Lower lobe of right lung (tissue), 2 donors: ENCODE measurements around the gene PUS1. TPM values are rescaled to one million over a fixed set of nuclear protein-coding genes. Genes with fewer than 3 reads are reported as not detected.

Source experiments
- ATAC-seq, 2 donors: fragments of 200-7000 bp; cut with Tn5 transposase; one replicate each; pipeline ENCODE4 v1.9.1; 2020 to 2022; ENCODE audit warnings: mild to moderate bottlenecking in 2 of 2, moderate library complexity in 2 of 2
- DNase-seq: peaks from one replicate; pipeline ENCODE4 v3.0.0-alpha.2; 2020
- H3K27ac ChIP-seq: fragments of 200-600 bp; one replicate; pipeline ENCODE4 v1.8.0; 2022
- H3K27me3 ChIP-seq: fragments of 200-600 bp; one replicate; pipeline ENCODE4 v1.8.0; 2022; ENCODE audit warnings: low read depth
- H3K36me3 ChIP-seq: fragments of 200-600 bp; one replicate; pipeline ENCODE4 v1.8.0; 2022; ENCODE audit warnings: mild to moderate bottlenecking
- H3K4me1 ChIP-seq: fragments of 200-600 bp; one replicate; pipeline ENCODE4 v1.8.0; 2022
- H3K4me3 ChIP-seq: fragments of 200-600 bp; one replicate; pipeline ENCODE4 v1.8.0; 2022; ENCODE audit warnings: mild to moderate bottlenecking
- H3K9me3 ChIP-seq: fragments of 200-600 bp; one replicate; pipeline ENCODE4 v1.8.0; 2022
- CTCF ChIP-seq: fragments of 200-600 bp; IDR thresholded peaks from one replicate; pipeline ENCODE4 v1.8.0; 2022; ENCODE audit warnings: antibody characterized with exemption, mild to moderate bottlenecking
- intact Hi-C: fragments of 100-400 bp; cut with DNase I; formaldehyde crosslinking; loops from one replicate; pipeline ENCODE4 v1.11.0; 2022
- total RNA-seq: library from RNA; stranded (reverse); fragmentation: NEBNext Ultra II Directional; extraction: Animal tissue kit (Norgen Biotek cat#: 25700); gene quantifications from one replicate; pipeline ENCODE4 v1.2.1, GENCODE V29; 2021
- donor health status: DM: no; HTN: yes; CAD: no; lungs with severe emphysema.

PUS1 gene
- total RNA-seq, 1 donor from 2014 or later: 19.1 TPM

- Histone ChIP-seq H3K27me3 (no peaks in the 10 kb centered on the region), H3K9me3 (no peaks in the 10 kb centered on the region), H3K4me1 (peaks cover 9% of the 10 kb centered on the region), H3K27ac (no peak overlapping the region), H3K36me3 (peaks cover 92% of the 10 kb centered on the region), H3K4me3 (no peak overlapping the region)
- DNase-seq (no peak), ATAC-seq (no peak)
- intact Hi-C loops: no loop called here
- no peak for TF ChIP-seq CTCF
These were observed 13.3 kb upstream of the PUS1 start for GRCh38 chr12:131915823-131916222.

- intact Hi-C loops: no loop called here
- no peaks in the 10 kb centered on the region for H3K27me3 ChIP-seq
- ATAC-seq (no peak), DNase-seq (no peak)
- no peaks in the 10 kb centered on the region for H3K9me3 ChIP-seq
- peaks cover 9% of the 10 kb centered on the region for H3K4me1 ChIP-seq
- peaks cover 92% of the 10 kb centered on the region for H3K36me3 ChIP-seq
- H3K4me3 ChIP-seq: no peak overlapping the region
- no peak for TF ChIP-seq CTCF
- H3K27ac ChIP-seq: no peak overlapping the region
These were observed 12.6 kb upstream of the PUS1 start for GRCh38 chr12:131916306-131917138.

- H3K4me1 ChIP-seq: peaks cover 6% of the 10 kb centered on the region
- no peaks in the 10 kb centered on the region for H3K27me3 ChIP-seq
- TF ChIP-seq CTCF: no peak
- no peaks in the 10 kb centered on the region for H3K9me3 ChIP-seq
- no peak for ATAC-seq
- intact Hi-C loops: no loop called here
- H3K36me3 ChIP-seq: peaks cover 92% of the 10 kb centered on the region
- DNase-seq: no peak
- H3K27ac ChIP-seq: no peak overlapping the region
- H3K4me3 ChIP-seq: no peak overlapping the region
These were observed 11.9 kb upstream of the PUS1 start for GRCh38 chr12:131917139-131917710.

GRCh38 chr12:131917711-131918306, 11.3 kb upstream of the PUS1 start:
- DNase-seq (no peak), ATAC-seq (no peak)
- H3K27me3 ChIP-seq: no peaks in the 10 kb centered on the region
- intact Hi-C loops: no loop called here
- no peak overlapping the region for H3K27ac ChIP-seq
- H3K4me3 ChIP-seq: no peak overlapping the region
- H3K36me3 ChIP-seq: peaks cover 88% of the 10 kb centered on the region
- H3K9me3 ChIP-seq: no peaks in the 10 kb centered on the region
- H3K4me1 ChIP-seq: peaks cover under 1% of the 10 kb centered on the region
- no peak for TF ChIP-seq CTCF

- no peak for DNase-seq
- Histone ChIP-seq H3K27me3 (no peaks in the 10 kb centered on the region), H3K4me3 (no peak overlapping the region), H3K27ac (no peak overlapping the region), H3K4me1 (no peaks in the 10 kb centered on the region), H3K9me3 (no peaks in the 10 kb centered on the region), H3K36me3 (peaks cover 82% of the 10 kb centered on the region)
- intact Hi-C loops: no loop called here
- ATAC-seq: peak; percentile 18 to 34
- TF ChIP-seq CTCF: no peak
These were observed 10.6 kb upstream of the PUS1 start for GRCh38 chr12:131918311-131919050.
